HG03060 (cell line): Measurements from ENCODE around the gene VSTM2B.

Experiments used
- ATAC-seq: cut with Tn5 transposase; IDR thresholded peaks from one replicate; pipeline ENCODE4 v1.9.1; 2021; ENCODE audit warnings: low read depth, moderate number of reproducible peaks; ENCODE audit not compliant: unreplicated experiment

The VSTM2B gene

GRCh38 chr19:29562299-29563297 is 36.8 kb downstream of the VSTM2B start:
- ATAC-seq: no peak

GRCh38 chr19:29563486-29564101 is 37.8 kb downstream of the VSTM2B start:
- no peak for ATAC-seq

GRCh38 chr19:29564574-29565005 is 38.8 kb downstream of the VSTM2B start:
- ATAC-seq: no peak

GRCh38 chr19:29565171-29565570 is 39.4 kb downstream of the VSTM2B start:
- no peak for ATAC-seq

- ATAC-seq: no peak
Measured at GRCh38 chr19:29566496-29567054, 40.8 kb downstream of the VSTM2B start.

- no peak for ATAC-seq
Measured at GRCh38 chr19:29567366-29567915, 41.6 kb downstream of the VSTM2B start.

GRCh38 chr19:29568036-29569025 is 42.5 kb downstream of the VSTM2B start:
- ATAC-seq: no peak

GRCh38 chr19:29569038-29569911 is 43.5 kb downstream of the VSTM2B start:
- no peak for ATAC-seq

- no peak for ATAC-seq
Measured at GRCh38 chr19:29571181-29571580, 45.4 kb downstream of the VSTM2B start.

- no peak for ATAC-seq
Measured at GRCh38 chr19:29573486-29573885, 47.7 kb downstream of the VSTM2B start.

GRCh38 chr19:29574510-29574909 is 48.7 kb downstream of the VSTM2B start:
- ATAC-seq: no peak

GRCh38 chr19:29576046-29576606 is 50.3 kb downstream of the VSTM2B start:
- ATAC-seq: no peak

GRCh38 chr19:29576761-29577648 is 51.2 kb downstream of the VSTM2B start:
- peak; percentile 61 for ATAC-seq

- no peak for ATAC-seq
Measured at GRCh38 chr19:29577649-29577963, 51.8 kb downstream of the VSTM2B start.

GRCh38 chr19:29578349-29578748 is 52.6 kb downstream of the VSTM2B start:
- no peak for ATAC-seq

GRCh38 chr19:29579308-29579910 is 53.6 kb downstream of the VSTM2B start:
- no peak for ATAC-seq

- ATAC-seq: no peak
Measured at GRCh38 chr19:29581398-29581797, 55.6 kb downstream of the VSTM2B start.
